Measurements from ENCODE around the gene TCAIM.

TCAIM gene

DNA sequence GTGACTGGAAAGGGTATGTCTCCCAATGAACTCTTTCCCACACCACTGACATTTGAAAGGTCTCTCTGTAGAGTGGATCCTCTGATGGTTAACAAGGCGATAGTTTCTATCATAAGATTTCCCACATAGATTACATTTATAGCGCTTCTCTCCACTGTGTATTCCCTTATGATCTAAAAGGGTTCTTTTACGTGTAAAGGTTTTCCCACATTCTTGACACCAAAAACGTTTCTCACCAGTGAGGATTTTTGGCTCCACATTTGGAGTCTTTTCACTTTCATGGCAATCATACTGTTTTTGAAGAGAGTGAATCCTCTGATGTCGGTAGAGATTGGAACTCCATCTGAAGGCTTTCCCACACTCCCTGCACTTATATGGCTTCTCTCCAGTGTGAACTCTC lies 108.4 kb downstream of the TCAIM start:
- no peak for DNase-seq

DNA sequence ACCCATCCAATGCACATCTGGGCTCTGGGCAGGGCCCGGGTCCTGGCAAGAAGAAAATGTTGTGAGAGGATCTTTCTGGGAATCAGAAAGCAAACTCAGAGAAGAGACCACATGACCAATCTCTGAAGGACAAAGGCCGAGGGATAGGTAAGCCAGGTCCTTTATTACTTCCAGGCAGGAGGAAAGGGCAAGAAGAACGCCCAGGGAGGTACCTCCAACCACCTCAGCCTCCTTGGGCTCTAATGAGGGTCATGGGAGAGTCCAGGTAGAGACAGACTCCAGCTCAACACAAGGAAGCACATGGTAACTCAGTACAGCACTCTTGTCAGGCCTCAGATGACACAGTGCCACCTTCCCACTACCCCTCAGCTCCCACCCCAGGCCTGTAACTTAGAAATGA lies 112.9 kb downstream of the TCAIM start:
- DNase-seq: no peak

DNA sequence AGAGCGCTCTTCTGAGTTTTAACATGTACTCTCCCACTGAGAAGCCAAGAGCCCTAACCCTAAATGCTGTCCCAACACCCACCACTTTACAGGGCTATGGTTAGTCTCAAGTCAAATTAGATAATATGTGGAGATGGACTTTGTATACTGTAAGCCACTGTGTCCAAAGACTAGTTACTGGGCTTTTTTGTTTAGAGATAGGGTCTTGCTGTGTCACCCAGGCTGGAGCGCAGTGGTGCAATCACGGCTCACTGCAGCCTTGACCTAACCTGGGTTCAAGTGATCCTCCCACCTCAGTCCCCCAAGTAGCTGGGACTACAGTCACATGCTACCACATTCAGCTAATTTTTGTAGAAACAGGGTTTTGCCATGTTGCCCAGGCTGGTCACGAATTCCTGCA lies 115.7 kb downstream of the TCAIM start:
- DNase-seq: no peak

DNA sequence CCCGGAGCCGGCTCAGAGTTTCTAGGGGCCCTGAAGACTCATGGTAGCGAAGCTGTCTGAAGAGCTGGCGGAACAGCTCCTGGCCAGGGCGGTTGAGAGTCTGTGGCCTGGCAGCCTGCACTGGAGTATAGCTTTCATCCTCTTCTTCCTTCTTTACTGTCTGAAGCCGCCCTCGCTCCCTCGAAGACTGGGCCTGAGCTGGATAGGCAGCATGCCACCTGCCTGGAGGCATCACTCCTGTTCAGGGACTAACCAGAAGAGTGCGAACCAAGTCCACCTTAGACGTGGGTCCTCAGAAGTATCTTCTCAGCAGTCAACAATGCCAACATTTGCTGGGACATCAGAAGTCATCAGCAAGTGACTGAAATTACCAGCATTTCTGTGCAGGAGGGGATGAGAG lies 116.8 kb downstream of the TCAIM start:
- DNase-seq: no peak
